K562 (cell line): ENCODE measurements around the gene NKX2-1. TPM values are rescaled to one million over a fixed set of nuclear protein-coding genes. Genes with fewer than 3 reads are reported as not detected.

Source experiments
- ATAC-seq: fragments of 200-7000 bp; cut with Tn5 transposase; 3 replicates; pipeline ENCODE4 v1.9.1; 2020; ENCODE audit warnings: moderate library complexity
- BruUV-seq: library from RNA; stranded (reverse); fragments of 400-500 nt; replicated peaks from 2 replicates; lab custom pipeline; 2021; lab: Mats Ljungman, UMichigan
- CTCF ChIA-PET: fragments of 300-600 bp; formaldehyde crosslinking; extraction: SDS; loops from one replicate; lab custom pipeline; 2021; ENCODE audit warnings: low intra/inter-chr PET ratio; lab: Yijun Ruan, JAX
- POLR2A ChIA-PET: fragments of 300-600, 350-650 bp; sonication (Branson Sonifier 250); formaldehyde crosslinking; extraction: SDS; loops from one replicate; lab custom pipeline; 2021; ENCODE audit warnings: antibody characterized with exemption, inconsistent platforms; lab: Yijun Ruan, JAX
- DNase-seq, 4 experiments: peaks; one replicate each; pipeline versions ENCODE4 v3.0.0 to v3.0.0-alpha.2; 2011 to 2018; ENCODE audit warnings: low spot score in 3 of 4, mixed read lengths in 3 of 4; ENCODE audit errors: extremely low read depth in 1 of 4
- FAIRE-seq: peaks from 2 replicates; lab custom pipeline; 2011; peaks lifted over from hg19 to GRCh38; lab: Jason Lieb, UNC
- H2AFZ ChIP-seq: 2 replicates; pipeline ENCODE4 v1.6.0; 2011; ENCODE audit warnings: low read depth, low read length, control low read depth, inconsistent platforms
- H3K27ac ChIP-seq: fragments of 200-600 bp; 3 replicates; pipeline ENCODE4 v1.8.0; 2011; ENCODE audit warnings: low read depth, mild to moderate bottlenecking, control low read depth, inconsistent platforms, low read length, moderate library complexity, mixed read lengths; ENCODE audit errors: extremely low read depth
- H3K27me3 ChIP-seq, 2 experiments: fragments of 300-600 bp in 1 of 2; 2 replicates in 1 of 2; 3 replicates in 1 of 2; pipeline versions ENCODE4 v1.6.0 to v1.8.0; 2011; ENCODE audit warnings: inconsistent platforms in 2 of 2, low read length in 2 of 2, mild to moderate bottlenecking in 1 of 2, mixed read lengths in 1 of 2, moderate library complexity in 1 of 2; ENCODE audit not compliant: control insufficient read depth in 2 of 2, insufficient read depth in 2 of 2
- H3K36me3 ChIP-seq: fragments of 300-600 bp; 3 replicates; pipeline ENCODE4 v1.8.0; 2011; ENCODE audit warnings: mild to moderate bottlenecking, low read length, inconsistent platforms; ENCODE audit not compliant: control insufficient read depth, insufficient read depth
- H3K4me1 ChIP-seq, 2 experiments: fragments of 200-600 bp in 1 of 2; replicated peaks in 1 of 2; 2 replicates in 1 of 2; 3 replicates in 1 of 2; pipeline versions ENCODE4 v1.5.1 to v1.8.0; 2011; ENCODE audit warnings: inconsistent platforms in 2 of 2, low read length in 2 of 2, mild to moderate bottlenecking in 1 of 2, mixed read lengths in 1 of 2, moderate library complexity in 1 of 2; ENCODE audit not compliant: control insufficient read depth in 2 of 2, insufficient read depth in 2 of 2
- H3K4me2 ChIP-seq: 2 replicates; pipeline ENCODE4 v1.6.1; 2011; ENCODE audit warnings: low read length, control low read depth, inconsistent platforms, mixed read lengths; ENCODE audit not compliant: insufficient read depth
- H3K4me3 ChIP-seq: fragments of 200-600 bp; sonication (generic), shearing (Covaris generic); 2 replicates; pipeline ENCODE4 v1.5.1; 2016; ENCODE audit warnings: control low read depth, inconsistent platforms
- H3K79me2 ChIP-seq: fragments of 200-600 bp; 3 replicates; pipeline ENCODE4 v1.8.0; 2011; ENCODE audit warnings: low read length, inconsistent platforms; ENCODE audit not compliant: control insufficient read depth, insufficient read depth
- H3K9ac ChIP-seq, 2 experiments: 2 replicates each; pipeline versions ENCODE4 v1.6.0 to v1.6.1; 2011; ENCODE audit warnings: low read depth in 2 of 2, low read length in 2 of 2, control low read depth in 1 of 2, inconsistent platforms in 1 of 2, mild to moderate bottlenecking in 1 of 2, mixed read lengths in 1 of 2; ENCODE audit not compliant: insufficient read depth in 1 of 2
- H3K9me1 ChIP-seq: one replicate; pipeline ENCODE4 v1.6.0; 2011; ENCODE audit warnings: inconsistent platforms, mild to moderate bottlenecking, low read length, moderate library complexity; ENCODE audit not compliant: control insufficient read depth, insufficient read depth
- H3K9me3 ChIP-seq: replicated peaks from 2 replicates; pipeline ENCODE4 v1.5.1; 2011; ENCODE audit warnings: low read depth, low read length, inconsistent platforms; ENCODE audit not compliant: control insufficient read depth, insufficient read depth
- H4K20me1 ChIP-seq: replicated peaks from 2 replicates; pipeline ENCODE4 v1.6.1; 2011; ENCODE audit warnings: low read length, inconsistent platforms, mixed read lengths; ENCODE audit not compliant: control insufficient read depth, insufficient read depth
- GATAD2B ChIP-seq: fragments of 450-650 bp; IDR thresholded peaks from 2 replicates; pipeline ENCODE4 v1.6.1; 2017; ENCODE audit warnings: mild to moderate bottlenecking, borderline replicate concordance
- L3MBTL2 ChIP-seq: fragments of 450-650 bp; IDR thresholded peaks from 2 replicates; pipeline ENCODE4 v1.6.1; 2016; ENCODE audit warnings: mild to moderate bottlenecking, moderate library complexity
- NFRKB ChIP-seq: fragments of 450-650 bp; IDR thresholded peaks from 2 replicates; pipeline ENCODE4 v1.6.1; 2016; ENCODE audit warnings: low read depth
- ZNF644 ChIP-seq: fragments of 200-800 bp; sonication (Bioruptor generic); IDR thresholded peaks from 2 replicates; pipeline ENCODE4 v1.6.1; 2016; ENCODE audit warnings: low read depth, missing genetic modification characterization, missing compliant biosample characterization
- WGBS: fragments of 100-300 bp; shearing (Covaris generic); methylation state at CpG from one replicate; pipeline ENCODE4 v1.1.6; 2016; ENCODE audit warnings: low coverage, mixed read lengths; ENCODE audit not compliant: insufficient coverage; ENCODE audit errors: missing lambda C conversion rate; 5-methylcytosine and 5-hydroxymethylcytosine counted together
- in situ Hi-C: fragments of 300-500 bp; cut with MboI; formaldehyde crosslinking; loops from 4 replicates; pipeline ENCODE4 v1.15.0; 2018; ENCODE audit warnings: inconsistent platforms, mixed read lengths
- intact Hi-C: fragments of 100-400 bp; cut with micrococcal nuclease; formaldehyde crosslinking; loops from 2 replicates; pipeline ENCODE4 v1.14.2; 2022
- polyA plus RNA-seq, 8 experiments: library from polyadenylated mRNA; depleted of rRNA in 4 of 8; stranded (reverse) in 5 of 8; unstranded in 3 of 8; fragments of >200 nt; fragmentation: Nextera tagmentation in 2 of 8; fragmentation: Illumina TruSeq in 1 of 8; extraction: Ambion mirVana in 2 of 8; extraction: Trizol in 1 of 8; gene quantifications; 2 replicates each; pipeline versions ENCODE4 v1.2.1 to v1.2.3, GENCODE V29; 2011 to 2014; ENCODE audit warnings: inconsistent platforms in 1 of 8, missing spikeins in 1 of 8
- total RNA-seq, 7 experiments: library from RNA; depleted of rRNA in 6 of 7; stranded (reverse); fragments of >200 nt in 6 of 7; fragmentation: Illumina TruSeq in 2 of 7; extraction: Trizol in 2 of 7; gene quantifications; 2 replicates each; pipeline versions ENCODE4 v1.2.1 to v1.2.3, GENCODE V29; 2011 to 2021; ENCODE audit warnings: low replicate concordance in 1 of 7
- TF ChIP-seq, protein P1 (sequence below): sonication (generic); formaldehyde crosslinking; IDR thresholded peaks from 2 replicates; pipeline ENCODE4 v1.8.0; 2022; ENCODE audit warnings: mild to moderate bottlenecking, missing genetic modification reagents
- TF ChIP-seq, protein P2 (sequence below): fragments of 450-650 bp; IDR thresholded peaks from 2 replicates; pipeline ENCODE4 v1.6.1; 2017; ENCODE audit warnings: mild to moderate bottlenecking, moderate library complexity
- TF ChIP-seq, protein P3 (sequence below): fragments of 450-650 bp; IDR thresholded peaks from 2 replicates; pipeline ENCODE4 v1.6.1; 2017; ENCODE audit warnings: antibody characterized with exemption
- TF ChIP-seq, protein P4 (sequence below): fragments of 450-650 bp; formaldehyde crosslinking; IDR thresholded peaks from 2 replicates; pipeline ENCODE4 v1.4.0; 2020; ENCODE audit warnings: mild to moderate bottlenecking, moderate library complexity
- TF ChIP-seq, protein P5 (sequence below): sonication (generic); formaldehyde crosslinking; IDR thresholded peaks from 2 replicates; pipeline ENCODE4 v1.8.0; 2023; ENCODE audit warnings: mild to moderate bottlenecking, missing genetic modification reagents

NKX2-1 gene
- total and polyA plus RNA-seq, 9 of the 15 experiments (the other 6 are each of a cell fraction or from before 2014, with no cell fraction given) = 0.11 TPM; not detected in 8

DNA sequence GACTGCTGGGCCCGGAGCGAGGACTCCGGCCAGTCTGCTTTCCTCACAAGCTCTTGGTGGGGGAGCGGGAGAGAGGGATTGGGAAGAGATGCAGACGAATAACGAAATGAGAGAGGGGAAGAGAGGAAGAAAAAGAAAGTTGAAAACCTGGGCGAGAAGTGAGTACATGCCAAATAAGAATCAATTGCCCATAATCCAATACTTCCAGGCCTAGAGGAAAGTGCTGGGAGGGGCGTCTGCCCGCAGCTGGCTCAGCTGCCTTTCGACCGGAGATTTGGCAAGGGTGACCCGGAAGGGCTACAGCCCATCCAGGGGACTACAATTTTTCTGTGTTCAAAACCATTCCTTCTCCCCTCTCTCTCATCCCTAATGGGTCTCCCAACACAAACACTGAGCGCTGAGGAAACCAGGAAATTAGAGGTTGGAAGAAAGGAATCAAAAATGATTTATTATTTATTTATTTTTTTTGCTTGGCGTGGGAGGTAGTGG, 4.9 kb downstream of the NKX2-1 start:
- Histone ChIP-seq H3K27me3 (peaks cover 24 to 60% of the 10 kb centered on the region in 2 experiments), H3K9me1 (no peaks in the 10 kb centered on the region), H3K27ac (no peak overlapping the region), H3K4me2 (no peak overlapping the region), H4K20me1 (no peaks in the 10 kb centered on the region), H3K79me2 (no peaks in the 10 kb centered on the region), H3K4me3 (no peak overlapping the region), H3K36me3 (no peaks in the 10 kb centered on the region), H3K9ac (no peak overlapping the region), H3K9me3 (no peaks in the 10 kb centered on the region), H2AFZ (no peak overlapping the region), H3K4me1 (peaks cover 0 to 10% of the 10 kb centered on the region in 2 experiments; a peak in 2 of 5 replicates)
- 0% methylated on average over 13 of the region's 14 CpGs for WGBS
- intact Hi-C loops (no loop called here), in situ Hi-C loops (no loop called here)
- FAIRE-seq (no peak), ATAC-seq (no peak), DNase-seq (no peak)
- TF ChIP-seq, protein P1, sequence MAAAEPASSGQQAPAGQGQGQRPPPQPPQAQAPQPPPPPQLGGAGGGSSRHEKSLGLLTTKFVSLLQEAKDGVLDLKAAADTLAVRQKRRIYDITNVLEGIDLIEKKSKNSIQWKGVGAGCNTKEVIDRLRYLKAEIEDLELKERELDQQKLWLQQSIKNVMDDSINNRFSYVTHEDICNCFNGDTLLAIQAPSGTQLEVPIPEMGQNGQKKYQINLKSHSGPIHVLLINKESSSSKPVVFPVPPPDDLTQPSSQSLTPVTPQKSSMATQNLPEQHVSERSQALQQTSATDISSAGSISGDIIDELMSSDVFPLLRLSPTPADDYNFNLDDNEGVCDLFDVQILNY (CRISPR knock-in tag) = no peak
- no peak for TF ChIP-seq GATAD2B
- no peak for TF ChIP-seq ZNF644 (tag)
- TF ChIP-seq NFRKB = no peak
- no peak for TF ChIP-seq L3MBTL2
- TF ChIP-seq, protein P2, sequence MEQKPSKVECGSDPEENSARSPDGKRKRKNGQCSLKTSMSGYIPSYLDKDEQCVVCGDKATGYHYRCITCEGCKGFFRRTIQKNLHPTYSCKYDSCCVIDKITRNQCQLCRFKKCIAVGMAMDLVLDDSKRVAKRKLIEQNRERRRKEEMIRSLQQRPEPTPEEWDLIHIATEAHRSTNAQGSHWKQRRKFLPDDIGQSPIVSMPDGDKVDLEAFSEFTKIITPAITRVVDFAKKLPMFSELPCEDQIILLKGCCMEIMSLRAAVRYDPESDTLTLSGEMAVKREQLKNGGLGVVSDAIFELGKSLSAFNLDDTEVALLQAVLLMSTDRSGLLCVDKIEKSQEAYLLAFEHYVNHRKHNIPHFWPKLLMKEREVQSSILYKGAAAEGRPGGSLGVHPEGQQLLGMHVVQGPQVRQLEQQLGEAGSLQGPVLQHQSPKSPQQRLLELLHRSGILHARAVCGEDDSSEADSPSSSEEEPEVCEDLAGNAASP = no peak
- TF ChIP-seq, protein P3, sequence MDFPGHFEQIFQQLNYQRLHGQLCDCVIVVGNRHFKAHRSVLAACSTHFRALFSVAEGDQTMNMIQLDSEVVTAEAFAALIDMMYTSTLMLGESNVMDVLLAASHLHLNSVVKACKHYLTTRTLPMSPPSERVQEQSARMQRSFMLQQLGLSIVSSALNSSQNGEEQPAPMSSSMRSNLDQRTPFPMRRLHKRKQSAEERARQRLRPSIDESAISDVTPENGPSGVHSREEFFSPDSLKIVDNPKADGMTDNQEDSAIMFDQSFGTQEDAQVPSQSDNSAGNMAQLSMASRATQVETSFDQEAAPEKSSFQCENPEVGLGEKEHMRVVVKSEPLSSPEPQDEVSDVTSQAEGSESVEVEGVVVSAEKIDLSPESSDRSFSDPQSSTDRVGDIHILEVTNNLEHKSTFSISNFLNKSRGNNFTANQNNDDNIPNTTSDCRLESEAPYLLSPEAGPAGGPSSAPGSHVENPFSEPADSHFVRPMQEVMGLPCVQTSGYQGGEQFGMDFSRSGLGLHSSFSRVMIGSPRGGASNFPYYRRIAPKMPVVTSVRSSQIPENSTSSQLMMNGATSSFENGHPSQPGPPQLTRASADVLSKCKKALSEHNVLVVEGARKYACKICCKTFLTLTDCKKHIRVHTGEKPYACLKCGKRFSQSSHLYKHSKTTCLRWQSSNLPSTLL = no peak
- TF ChIP-seq, protein P4, sequence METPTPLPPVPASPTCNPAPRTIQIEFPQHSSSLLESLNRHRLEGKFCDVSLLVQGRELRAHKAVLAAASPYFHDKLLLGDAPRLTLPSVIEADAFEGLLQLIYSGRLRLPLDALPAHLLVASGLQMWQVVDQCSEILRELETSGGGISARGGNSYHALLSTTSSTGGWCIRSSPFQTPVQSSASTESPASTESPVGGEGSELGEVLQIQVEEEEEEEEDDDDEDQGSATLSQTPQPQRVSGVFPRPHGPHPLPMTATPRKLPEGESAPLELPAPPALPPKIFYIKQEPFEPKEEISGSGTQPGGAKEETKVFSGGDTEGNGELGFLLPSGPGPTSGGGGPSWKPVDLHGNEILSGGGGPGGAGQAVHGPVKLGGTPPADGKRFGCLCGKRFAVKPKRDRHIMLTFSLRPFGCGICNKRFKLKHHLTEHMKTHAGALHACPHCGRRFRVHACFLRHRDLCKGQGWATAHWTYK (CRISPR knock-in tag) = no peak
- TF ChIP-seq, protein P5, sequence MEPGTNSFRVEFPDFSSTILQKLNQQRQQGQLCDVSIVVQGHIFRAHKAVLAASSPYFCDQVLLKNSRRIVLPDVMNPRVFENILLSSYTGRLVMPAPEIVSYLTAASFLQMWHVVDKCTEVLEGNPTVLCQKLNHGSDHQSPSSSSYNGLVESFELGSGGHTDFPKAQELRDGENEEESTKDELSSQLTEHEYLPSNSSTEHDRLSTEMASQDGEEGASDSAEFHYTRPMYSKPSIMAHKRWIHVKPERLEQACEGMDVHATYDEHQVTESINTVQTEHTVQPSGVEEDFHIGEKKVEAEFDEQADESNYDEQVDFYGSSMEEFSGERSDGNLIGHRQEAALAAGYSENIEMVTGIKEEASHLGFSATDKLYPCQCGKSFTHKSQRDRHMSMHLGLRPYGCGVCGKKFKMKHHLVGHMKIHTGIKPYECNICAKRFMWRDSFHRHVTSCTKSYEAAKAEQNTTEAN (CRISPR knock-in tag) = no peak
- POLR2A ChIA-PET = interaction anchor here (0.8 kb wide), 1 partner anchor 145 kb away, joined by 4 read pairs; no protein-coding TSS in a partner anchor
- CTCF ChIA-PET = no interaction called here
- BruUV-seq = no TSS peak
